NCI-H146 (cell line): ENCODE results near the gene EIF1.
A peak's percentile ranks its signal among the peaks of the same experiment; 100 is the strongest.
"Not testable (repeated sequence)": the region's sequence is repeated elsewhere in the genome, so short reads cannot be mapped to it uniquely, and the experiment has no call there.

Experiments
- DNase-seq: peaks from one replicate; lab custom pipeline; 2025; lab: John Stamatoyannopoulos, UW

The EIF1 gene

DNA sequence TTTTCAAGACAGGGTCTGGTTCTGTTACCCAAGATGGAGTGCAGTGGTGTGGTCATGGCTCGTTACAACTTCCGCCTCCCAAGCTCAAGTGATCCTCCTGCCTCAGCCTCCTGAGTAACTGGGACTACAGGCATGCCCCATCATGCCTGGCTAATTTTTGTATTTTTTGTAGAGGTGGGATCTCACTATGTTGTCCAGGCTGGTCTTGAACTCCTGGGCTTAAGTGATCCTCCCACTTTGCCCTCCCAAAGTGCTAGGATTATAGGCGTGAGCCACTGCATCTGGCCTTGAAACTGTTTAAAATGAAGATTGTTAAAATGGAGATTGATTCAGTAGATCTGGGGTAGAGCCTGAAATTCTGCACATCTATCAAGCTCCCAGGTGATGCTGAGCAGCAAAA is 12.2 kb downstream of the EIF1 start:
- DNase-seq = not testable (repeated sequence)

DNA sequence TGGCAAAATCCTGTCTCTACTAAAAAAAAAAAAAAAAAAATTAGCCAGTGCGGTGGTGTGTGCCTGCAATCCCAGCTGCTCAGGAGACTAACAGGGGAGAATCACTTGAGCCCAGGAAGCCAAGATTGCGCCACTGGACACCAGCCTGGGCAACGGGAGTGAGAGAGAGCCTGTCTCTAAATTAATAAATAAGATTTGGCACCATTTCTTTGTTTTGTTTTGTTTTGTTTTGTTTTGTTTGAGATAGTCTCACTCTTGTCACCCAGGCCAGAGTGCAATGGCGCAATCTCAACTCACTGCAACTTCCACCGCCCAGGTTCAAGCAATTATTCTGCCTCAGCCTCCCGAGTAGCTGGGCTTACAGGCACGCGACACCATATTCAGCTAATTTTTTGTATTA is 14.0 kb downstream of the EIF1 start:
- no peak for DNase-seq

DNA sequence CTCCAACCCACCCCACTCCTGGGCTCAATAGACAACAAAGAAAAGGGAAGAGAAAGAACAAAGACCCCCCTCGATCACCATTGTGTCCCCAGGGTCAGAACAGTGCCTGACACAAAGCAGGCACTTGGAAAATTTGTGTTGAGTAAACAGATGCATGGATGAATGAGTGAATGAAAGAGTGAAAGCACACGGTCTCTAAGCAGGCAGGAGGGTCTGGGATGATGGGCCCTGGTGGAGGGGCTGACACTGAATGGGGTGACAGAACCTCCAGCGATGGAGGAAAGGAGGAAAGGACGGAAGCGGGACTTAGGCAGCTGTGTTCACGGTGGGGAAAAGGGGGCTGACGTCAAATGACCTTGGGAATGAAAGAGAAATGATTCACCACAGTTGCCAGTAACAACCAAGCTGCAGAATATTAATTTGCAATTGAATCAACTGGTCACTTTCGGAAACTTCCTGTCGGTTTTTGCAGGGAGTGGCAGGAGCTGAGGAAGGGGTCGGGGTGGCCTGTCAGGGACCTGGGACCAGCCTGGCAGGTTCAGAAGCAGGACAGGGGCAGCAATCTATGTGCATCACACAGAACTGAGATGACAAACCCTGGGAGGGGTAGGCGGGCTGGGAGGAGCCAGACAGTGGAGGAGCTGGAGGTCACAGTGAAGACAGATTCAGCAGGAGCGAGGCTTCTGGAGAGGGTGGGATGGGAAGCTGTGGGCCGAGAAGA is 16.7 kb downstream of the EIF1 start:
- peak; percentile 43 for DNase-seq

DNA sequence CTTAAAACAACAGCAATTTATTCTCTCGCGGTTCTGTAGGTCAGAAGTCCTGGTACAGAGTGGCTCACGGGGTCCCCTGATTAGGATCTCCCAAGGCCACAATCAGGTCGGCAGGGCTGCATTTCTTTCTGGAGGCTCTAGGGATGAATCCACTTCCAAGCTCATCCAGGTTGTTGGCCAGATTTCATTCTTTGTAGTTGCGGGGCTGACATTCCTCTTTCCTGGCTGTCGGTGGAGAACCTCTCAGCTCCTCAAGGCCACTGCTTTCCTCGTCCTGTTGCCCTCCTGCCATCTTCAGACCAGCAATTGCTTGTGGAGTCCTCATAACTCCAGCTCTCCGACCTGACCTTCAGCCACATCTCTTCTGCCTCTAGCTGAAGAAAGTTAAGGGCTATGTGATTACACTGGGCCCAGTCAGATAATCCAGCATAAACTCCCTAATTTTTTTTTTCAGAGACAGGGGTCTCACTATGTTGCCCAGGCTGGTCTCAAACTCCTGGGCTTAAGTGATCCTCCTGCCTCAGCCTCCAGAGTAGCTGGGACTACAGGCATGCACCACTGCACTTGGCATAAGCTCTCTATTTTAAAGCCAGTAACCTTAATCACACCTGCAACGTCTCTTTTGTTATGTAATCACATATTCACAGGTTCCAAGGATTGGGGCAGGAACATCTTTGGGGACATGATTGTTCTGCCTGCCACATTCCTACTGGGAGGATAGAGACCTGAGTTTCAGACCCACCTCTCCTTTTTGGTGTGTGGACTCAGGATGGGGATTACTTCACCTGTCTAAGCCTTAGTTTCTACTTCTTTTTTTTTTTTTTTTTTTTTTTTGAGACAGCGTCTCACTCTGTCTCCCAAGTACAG is 19.4 kb downstream of the EIF1 start:
- no peak for DNase-seq

DNA sequence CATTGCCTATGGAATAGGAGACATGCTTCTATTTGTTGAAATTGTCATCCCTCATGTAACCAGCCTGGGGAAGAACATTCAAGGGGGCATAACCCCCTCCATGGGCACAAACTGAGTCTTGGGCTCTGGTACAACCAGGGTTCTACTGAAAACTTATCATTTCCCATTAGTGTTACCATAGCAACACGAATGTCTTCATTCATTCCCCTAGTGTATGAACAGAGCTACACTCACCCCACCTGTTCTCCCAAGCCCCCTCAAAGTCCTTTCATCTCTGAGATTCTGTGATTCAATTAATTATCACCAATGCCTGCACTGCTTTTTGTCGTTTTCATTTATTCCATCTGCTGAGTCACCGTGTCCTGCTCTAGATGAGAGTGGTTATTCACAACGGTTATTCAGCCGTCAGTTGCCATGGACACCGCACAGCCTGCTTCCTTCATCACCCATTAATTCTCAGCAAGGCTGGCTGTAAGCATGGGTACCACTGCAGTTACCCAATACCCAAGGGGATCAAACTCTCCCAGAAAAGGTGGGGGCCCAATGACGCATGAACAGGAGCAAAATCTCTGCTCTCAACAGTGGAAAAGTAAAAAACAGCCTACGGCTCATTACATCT is 21.9 kb downstream of the EIF1 start:
- peak; percentile 61 for DNase-seq

DNA sequence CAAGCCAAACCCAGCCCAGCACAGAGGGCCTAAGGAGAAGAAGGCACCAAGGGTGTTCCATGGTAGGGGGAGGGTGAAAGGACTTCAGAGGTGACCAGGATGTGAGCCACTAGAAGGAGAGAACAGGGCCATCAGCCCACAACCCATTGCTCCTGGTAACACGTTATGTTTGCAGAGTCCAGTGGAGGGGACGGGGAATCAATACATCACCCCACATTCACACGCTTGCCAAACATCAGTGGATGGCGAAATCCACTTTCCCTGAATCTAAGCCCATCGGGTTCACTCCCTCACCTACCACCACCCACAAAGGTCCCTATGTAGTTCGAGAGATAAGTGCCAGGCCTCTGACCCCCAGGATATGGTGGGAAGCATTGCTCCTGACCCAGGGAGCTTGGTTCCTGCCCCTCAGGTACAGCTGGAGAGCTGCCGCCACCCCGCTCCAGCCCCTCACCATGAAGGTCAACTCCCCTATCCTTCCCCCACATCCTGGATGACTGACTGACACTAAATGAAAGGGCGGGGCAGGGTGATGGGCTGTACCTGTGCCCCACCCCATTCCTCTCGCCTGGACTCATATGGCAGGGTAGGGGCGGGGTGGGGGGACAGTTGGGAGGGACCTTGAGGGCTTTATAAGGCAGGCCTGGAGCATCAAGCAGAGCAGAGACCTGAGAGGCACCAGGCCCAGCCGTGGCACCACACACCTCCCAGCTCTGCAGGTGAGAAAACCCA is 23.1 kb downstream of the EIF1 start, which contains the start of gene GAST:
Gene GAST (plus strand): TSS at position 663 of the 732 bp plus-strand sequence. CDS start 3,106 bp downstream, outside the sequence.
- DNase-seq = no peak

DNA sequence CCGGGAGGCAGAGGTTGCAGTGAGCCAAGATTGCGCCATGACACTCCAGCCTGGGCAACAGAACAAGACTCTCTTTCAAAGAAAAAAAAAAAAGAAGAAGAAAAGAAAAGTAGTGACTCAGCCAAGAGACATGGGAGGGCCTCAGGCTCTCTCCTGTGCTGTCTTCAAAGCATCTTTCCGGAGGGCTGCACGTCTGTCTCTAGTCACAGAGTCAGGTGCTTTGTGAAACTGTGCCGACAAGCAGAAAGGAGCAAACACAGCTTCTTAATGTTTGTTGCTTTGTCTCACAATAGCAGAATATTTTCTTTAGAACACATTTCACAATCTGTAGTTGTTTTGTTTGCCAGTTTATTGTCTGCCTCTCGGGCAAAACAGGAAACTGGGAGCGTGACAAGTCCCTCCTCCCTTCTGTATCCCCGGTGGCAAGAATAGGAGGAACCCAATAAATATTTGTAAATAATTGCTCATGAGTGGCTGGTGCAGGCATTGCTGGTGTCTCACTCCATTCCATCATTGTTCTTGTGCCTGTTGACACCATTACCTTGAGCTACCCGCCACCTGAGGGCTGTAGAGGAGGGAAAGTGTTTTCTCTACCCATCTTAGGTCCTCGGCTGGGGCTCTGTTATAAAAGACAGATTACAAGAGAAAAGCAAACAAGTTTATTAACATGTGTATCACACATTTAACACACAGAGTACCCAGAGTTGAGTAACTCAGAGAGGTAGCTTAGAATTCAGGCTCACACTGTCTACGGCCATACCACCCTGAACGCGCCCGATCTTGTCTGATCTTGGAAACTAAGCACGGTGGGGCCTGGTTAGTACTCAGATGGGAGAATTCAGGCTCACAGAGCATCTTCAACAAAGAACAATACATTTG is 29.0 kb downstream of the EIF1 start:
- DNase-seq = no peak

DNA sequence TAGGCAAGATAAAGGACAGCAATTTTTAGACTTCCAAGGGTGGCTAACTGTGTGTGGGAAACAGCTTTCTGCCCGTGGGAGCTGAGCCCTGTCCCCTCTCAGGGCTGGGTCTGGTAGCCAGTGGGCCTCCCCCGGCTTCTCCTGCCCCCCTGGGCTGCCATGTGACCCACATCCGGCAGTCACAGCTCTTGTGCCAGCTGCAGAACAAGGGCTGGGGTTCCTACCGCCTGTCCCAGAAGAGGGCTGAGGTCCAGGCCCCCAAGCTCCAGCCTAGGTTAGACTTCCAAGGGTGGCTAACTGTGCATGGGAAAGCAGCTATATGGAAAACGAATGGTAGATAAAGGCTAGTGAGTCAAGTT is 29.6 kb downstream of the EIF1 start:
- no peak for DNase-seq

DNA sequence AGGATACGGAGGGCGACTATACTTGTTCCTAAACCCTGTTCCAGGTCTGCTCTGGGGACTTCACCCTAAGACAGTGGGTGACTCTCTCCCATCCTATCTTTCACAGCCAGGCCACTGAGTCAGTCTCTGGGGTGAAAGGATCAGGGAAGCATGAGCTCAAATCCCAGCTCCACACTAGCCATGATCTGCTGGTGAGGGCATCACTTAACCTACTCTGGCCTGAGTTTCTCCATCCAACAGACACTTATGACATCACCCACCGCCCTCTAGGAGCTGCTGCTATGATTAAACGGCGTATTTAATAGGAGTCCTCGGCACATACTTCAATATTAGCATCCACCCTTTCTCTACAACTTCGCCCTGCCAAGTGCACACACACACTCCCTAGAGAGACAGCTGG is 33.5 kb downstream of the EIF1 start:
- DNase-seq = no peak

DNA sequence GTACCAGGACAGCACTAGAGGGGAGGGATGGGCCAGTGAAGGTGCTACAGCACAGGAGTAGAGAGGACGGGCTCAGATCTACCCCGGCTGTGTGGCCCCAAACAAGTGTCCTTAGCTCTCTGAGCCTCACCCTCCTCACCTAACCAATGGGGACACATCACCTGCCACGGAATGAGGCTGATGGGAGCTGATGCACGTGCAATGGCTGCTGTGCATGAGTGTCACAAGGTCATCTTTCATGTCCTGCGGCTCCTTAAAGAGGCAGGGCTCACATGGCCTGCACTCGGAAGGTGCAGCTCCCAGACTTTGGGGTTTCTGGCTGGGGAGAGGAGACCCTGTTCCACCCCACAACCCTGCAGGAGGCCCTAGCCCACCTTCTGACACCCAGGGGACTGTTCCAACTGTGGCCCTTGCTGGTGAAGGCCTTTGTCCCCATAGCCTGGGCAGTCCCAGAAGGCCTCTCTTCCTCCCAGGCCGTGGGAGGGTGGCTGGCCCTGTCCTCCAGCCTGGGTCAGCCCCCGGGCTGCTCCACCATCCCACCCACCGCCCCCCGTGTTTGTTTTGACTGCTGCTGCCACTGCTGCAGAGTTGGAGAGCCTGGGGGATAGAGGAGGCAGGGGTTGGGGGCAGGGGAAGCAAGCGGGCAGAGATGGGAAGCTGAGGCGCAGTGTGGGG is 35.3 kb downstream of the EIF1 start:
- DNase-seq = no peak

DNA sequence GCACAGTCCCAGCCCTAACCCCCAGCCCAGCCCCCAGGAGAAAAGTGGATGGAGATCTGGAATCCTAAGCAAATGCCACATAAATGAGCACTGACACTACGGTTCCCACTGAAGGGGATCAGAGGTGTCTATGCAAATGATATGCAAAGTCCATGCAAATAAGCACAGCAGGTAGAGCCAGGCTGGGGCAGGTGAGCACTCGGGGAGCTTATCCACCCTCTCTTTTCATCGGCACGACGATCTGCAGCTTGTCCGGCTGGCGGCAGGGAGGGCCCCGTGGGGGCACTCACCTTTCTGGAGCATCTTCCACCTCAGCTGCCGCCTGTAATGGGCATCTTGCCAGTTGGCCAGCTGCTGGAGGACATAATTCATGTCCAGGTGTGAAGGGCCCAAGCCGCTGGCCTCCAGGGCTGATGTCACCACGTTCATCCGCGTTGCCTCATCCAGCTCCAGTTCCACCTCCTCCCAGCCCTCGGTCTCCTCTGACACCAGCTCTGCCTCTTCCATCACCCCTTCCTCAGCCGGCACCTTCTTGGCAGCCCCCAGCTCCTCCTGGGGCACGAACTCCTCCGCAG is 35.9 kb downstream of the EIF1 start:
- peak; percentile 93 for DNase-seq

DNA sequence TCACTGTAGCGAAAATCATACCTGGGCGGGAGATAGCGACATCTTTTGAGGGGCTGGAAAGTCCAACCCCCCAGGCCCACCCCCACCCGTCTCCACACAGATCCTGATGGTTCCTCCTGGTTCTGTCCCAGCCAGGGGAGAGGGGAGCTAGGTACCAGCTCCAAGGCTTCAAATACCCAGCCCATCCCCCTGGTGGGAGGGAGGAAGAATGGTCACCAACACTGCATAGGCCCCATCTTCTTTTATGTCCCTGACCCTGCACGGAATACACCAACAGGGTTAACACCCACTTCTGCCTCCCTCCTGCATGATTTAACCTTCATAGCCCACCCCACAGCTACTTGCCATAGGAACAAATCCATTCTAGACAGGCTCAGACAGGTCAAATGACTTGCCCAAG is 36.4 kb downstream of the EIF1 start:
- DNase-seq = no peak

DNA sequence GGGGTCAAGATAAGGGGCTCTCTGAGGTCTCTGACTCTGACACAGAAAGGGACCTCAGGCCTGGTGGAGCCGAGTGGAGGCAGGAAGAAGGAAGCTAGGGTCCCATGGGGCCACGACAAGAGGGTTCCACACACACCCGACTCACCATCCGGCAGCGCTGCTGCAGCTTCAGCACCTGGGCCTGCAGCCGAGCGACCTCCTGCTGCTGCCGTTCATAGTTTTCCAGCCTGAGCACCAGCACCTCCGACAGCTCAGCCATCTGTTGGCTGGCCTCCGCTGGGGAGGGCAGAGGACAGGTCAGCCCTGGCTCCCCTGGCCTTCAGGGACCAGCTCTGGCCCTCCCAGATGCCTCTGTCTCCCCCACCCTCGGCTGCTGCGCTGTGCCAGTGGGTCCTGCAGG is 39.4 kb downstream of the EIF1 start:
- peak; percentile 25 for DNase-seq

DNA sequence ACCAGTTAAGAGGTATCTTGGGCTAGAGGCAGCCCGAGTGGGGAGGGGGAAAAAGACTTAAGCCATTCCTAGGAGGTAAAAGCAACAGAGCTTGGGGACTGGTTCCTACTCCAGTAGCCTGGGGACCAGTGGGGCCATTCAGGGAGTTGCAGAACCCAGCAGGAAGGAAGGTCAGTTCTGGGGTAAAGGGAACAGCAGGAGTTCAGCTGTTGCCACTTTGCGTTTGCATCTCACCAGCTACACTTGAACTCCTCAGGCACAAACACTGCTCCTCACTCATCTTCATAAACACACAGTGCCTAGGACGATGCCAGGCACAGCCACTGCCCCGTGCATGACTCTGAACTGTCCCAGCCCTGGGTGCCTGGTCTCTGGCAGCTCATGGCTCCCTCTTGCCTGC is 41.8 kb downstream of the EIF1 start:
- DNase-seq = no peak

DNA sequence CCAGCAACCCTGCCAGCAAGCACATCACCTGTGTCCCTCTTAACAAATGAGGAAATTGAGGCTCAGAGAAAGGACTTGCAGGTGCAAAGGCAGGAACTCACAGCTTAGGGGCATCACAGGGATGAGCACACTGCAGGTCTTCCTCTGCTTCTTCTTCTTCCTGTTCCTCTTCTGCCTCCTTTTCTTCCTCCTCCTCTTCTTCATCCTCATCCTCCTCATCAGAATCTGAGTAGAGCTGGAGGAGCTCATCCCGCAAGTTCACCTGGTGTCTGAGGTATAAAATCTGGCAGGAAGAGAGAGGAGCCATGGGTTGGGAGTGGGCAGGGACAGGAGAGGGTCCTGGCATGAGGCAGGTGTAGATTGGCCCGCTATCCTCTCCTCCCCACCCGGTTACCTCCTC is 43.2 kb downstream of the EIF1 start:
- DNase-seq = no peak

DNA sequence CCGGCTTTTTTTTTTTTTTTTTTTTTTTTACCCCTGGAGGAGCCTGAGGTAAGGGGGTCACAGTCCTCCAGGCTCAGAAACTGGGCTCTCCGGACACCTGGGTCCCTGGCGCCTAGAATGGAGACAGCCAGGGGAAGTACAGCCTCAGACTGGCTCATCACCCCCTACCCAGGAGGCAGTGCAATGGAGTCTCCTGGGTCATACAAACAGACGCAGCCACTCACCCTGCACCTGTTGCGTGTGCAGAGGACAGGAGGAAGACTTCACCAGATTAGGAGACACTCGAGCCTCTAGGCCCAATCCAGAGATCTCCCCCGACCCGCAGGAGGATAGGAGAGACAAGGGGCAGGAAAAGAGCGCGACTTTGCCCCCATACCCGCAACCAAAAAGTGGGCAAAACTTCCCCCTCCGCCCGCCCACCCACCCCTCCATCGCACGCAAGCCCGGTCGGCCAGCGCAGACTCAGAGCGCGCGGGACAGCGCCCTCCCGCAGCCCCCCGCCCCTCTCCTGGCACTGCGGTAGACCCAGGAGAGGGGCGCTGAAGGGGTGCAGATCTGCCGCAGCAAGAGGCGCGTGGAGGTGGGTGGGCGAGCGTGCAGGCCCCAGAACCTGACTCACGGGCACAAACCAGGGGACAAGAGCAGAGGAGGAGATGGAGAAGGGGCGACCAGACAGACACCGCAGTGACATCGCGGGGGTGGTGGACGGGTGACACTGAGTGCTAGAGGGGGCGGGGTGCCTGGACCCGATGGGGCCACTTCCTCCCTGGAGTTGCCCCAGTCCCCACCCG is 44.9 kb downstream of the EIF1 start:
- DNase-seq = no peak

DNA sequence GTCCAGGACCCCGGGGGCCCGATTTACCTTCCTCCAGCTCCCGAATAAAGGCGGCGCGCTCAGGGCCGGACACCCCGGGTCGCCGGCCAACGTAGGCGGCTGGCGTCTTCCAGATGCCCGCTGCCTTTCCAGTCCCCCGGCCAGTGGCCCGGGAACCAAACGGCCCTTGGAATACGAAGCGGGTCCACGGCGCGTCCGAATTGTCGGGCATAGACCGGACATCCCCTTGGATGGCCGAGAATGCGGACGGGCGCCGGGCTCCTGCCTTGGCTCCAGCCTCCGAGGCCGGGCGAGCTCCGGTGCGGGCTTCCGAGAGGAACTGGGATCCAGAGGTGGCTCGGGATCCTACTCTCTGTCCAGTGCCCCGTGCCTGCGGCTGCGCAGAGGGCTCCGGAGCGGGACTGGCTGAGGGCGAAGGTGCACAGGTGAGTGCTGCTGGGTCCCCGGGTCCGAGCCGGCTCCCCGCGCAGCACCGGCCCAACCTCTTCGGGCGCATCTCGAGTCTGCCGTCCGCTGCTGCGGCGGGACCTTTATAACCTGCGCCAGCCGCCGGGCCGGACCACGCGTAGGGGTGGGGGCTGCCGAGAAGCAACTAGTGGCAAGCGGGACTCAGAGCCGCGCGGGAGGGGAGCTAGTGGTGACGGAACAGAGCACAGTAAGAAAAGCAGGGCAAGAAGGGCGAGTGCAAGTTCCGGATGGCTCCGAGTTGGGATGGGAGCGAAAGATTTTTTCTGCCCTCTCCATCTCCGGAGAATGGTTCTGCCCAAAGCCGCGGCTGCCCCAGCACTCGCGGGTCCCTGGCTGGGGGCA is 45.7 kb downstream of the EIF1 start, which contains the start of gene HAP1:
Gene HAP1 (minus strand): TSS at position 505 of the 810 bp plus-strand sequence. CDS start 9 bp downstream, at position 496.
- DNase-seq = peak; percentile 42

DNA sequence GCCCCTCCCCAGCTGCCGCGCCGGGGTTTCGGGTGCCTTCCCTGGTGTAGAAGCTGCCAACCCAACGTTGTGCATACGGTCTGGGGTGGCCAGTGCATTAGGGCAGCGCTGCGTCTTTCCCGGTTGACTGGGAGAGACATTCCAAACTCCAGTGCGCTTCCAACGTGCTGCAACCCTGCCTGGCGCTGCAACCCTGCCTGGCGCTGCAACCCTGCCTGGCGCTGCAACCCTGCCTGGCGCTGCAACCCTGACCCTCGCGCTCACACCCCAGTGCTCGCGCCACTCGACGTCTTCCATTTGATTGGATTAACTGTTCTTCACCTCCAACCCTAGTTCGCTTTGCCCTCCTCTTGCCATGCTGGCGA is 46.2 kb downstream of the EIF1 start:
- peak; percentile 42 for DNase-seq

DNA sequence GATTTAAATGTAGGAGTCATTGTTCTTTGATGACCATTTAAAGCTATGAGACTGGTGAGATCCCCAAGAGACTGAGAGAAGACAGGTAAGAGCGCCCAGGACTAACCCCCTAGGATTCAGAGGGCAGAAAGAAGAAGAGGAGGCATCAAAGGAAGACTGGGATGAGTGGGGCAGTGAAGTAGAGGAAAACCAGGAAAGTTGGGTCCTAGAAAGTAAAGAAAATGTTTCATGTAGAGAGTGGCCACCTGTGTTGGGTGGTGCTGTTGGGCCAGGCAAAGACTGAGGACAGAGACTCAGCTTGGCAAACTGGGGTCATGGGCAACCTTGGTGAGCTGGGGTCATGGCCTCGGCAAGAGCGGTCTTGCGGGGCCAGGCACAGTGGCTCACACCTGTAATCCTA is 47.1 kb downstream of the EIF1 start:
- DNase-seq = no peak
